ENCODE measurements around the gene MVD. TPM values are rescaled to one million over a fixed set of nuclear protein-coding genes. Genes with fewer than 3 reads are reported as not detected.

Gene MVD
- total and polyA plus RNA-seq, 2 of the 13 experiments (the other 11 are each of a cell fraction or from before 2014, with no cell fraction given): 28.1 to 187 TPM

DNA sequence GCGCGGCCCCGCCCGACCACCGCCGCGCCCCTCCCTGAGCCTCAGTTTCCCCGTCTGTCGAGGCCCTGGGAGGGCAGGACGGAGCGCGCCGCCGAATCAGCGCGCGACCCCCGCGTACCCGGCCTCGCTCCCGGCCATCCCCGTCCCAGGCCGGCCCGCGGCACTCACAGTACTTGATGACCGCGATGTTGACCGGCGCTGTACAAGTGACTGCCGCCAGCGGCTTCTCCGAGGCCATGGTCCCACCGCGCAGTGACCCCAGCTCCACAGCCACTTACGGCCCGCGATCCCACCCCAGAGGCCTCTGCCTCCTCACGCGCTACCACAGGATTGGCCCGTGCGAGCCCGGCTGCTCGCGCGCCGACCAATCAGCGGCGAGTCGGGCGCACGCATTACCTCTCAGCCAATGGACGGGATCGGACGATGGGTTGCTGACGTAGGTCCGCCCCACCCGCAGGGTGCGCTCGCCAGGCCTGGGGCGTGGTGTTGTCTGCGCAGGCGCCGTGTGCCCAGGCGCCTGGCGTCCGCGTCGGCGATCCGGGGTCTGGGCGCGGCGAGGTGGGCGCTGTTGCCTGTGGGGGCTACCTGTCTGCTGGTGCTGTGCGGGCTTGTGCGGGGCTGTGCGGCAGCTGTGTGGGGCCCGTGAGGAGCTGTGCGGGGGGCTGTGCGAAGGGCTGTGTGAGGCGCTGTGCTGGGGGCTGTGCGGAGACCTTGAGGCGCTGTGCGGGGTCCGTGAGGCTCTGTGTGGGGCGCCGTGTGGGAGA lies at the start of gene MVD (continued):
- TF ChIP-seq GATA4 (IDR thresholded peaks at IDR 0.05; ENCODE audit: borderline replicate concordance, low read depth) (peak; percentile 67; the same call in 1 of the 2 replicates), PHF5A (CRISPR knock-in tag; IDR thresholded peaks at IDR 0.05; ENCODE audit: low read depth, unreplicated experiment) (peak; percentile 87), ZNF101 (CRISPR knock-in tag; IDR thresholded peaks at IDR 0.05; ENCODE audit: borderline replicate concordance, low read depth) (no peak), GPN1 (CRISPR knock-in tag; IDR thresholded peaks at IDR 0.05; ENCODE audit: borderline replicate concordance) (peak; percentile 75; the same call in 1 of the 2 replicates), ZNF407 (CRISPR knock-in tag; IDR thresholded peaks at IDR 0.05; ENCODE audit: not compliant biosample characterization) (peak; percentile 54), ZZZ3 (CRISPR knock-in tag; IDR thresholded peaks at IDR 0.05; ENCODE audit: borderline replicate concordance) (peak; percentile 59; the same call in 1 of the 2 replicates), ZNF597 (CRISPR knock-in tag; IDR thresholded peaks at IDR 0.05) (no peak), THAP8 (CRISPR knock-in tag; IDR thresholded peaks at IDR 0.05; ENCODE audit: borderline replicate concordance) (0 out of 2 replicates have a peak, but pooled peaks have one; percentile 91), ZNF224 (CRISPR knock-in tag; IDR thresholded peaks at IDR 0.05) (0 out of 2 replicates have a peak, but pooled peaks have one; percentile 3), KDM6A (CRISPR knock-in tag; IDR thresholded peaks at IDR 0.05; ENCODE audit: low read depth) (no peak), ZNF256 (CRISPR knock-in tag; conservative IDR thresholded peaks at IDR 0.05) (0 out of 2 replicates have a peak, but pooled peaks have one; percentile 26), AGO1 (IDR thresholded peaks at IDR 0.05; ENCODE audit: low read depth, low read length, poor library complexity, severe bottlenecking) (peak; percentile 74), DNMT1 (CRISPR knock-in tag; IDR thresholded peaks at IDR 0.05) (no peak; the same call in none of the 2 replicates), ZNF891 (CRISPR knock-in tag; IDR thresholded peaks at IDR 0.05) (no peak)
- TF ChIP-seq, protein P1, sequence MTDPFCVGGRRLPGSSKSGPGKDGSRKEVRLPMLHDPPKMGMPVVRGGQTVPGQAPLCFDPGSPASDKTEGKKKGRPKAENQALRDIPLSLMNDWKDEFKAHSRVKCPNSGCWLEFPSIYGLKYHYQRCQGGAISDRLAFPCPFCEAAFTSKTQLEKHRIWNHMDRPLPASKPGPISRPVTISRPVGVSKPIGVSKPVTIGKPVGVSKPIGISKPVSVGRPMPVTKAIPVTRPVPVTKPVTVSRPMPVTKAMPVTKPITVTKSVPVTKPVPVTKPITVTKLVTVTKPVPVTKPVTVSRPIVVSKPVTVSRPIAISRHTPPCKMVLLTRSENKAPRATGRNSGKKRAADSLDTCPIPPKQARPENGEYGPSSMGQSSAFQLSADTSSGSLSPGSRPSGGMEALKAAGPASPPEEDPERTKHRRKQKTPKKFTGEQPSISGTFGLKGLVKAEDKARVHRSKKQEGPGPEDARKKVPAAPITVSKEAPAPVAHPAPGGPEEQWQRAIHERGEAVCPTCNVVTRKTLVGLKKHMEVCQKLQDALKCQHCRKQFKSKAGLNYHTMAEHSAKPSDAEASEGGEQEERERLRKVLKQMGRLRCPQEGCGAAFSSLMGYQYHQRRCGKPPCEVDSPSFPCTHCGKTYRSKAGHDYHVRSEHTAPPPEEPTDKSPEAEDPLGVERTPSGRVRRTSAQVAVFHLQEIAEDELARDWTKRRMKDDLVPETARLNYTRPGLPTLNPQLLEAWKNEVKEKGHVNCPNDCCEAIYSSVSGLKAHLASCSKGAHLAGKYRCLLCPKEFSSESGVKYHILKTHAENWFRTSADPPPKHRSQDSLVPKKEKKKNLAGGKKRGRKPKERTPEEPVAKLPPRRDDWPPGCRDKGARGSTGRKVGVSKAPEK (CRISPR knock-in tag; IDR thresholded peaks at IDR 0.05; ENCODE audit: borderline replicate concordance): no peak

Measured in HepG2 (cell line).